HepG2 (cell line): ENCODE measurements around the gene CTNND1. TPM values are rescaled to one million over a fixed set of nuclear protein-coding genes. Genes with fewer than 3 reads are reported as not detected.

Experiments used
- BATF2 ChIP-seq: sonication (generic); formaldehyde crosslinking; IDR thresholded peaks from 2 replicates; pipeline ENCODE4 v1.8.0; 2022; ENCODE audit warnings: mild to moderate bottlenecking, missing genetic modification reagents, moderate library complexity
- CREM ChIP-seq, 2 experiments: sonication (generic) in 1 of 2; formaldehyde crosslinking in 1 of 2; IDR thresholded peaks; 2 replicates each; pipeline versions ENCODE4 v1.4.0 to v1.6.1; 2016 to 2020; ENCODE audit warnings: antibody characterized with exemption in 1 of 2, mild to moderate bottlenecking in 1 of 2, missing genetic modification reagents in 1 of 2
- E2F1 ChIP-seq: sonication (generic); formaldehyde crosslinking; IDR thresholded peaks from 2 replicates; pipeline ENCODE4 v1.5.0; 2020; ENCODE audit warnings: missing genetic modification reagents
- ETS1 ChIP-seq: sonication (generic); formaldehyde crosslinking; IDR thresholded peaks from 2 replicates; pipeline ENCODE4 v1.4.0; 2020; ENCODE audit warnings: missing genetic modification reagents
- GTF2F1 ChIP-seq: fragments of 150-350 bp; IDR thresholded peaks from 2 replicates; pipeline ENCODE4 v1.6.1; 2014; ENCODE audit warnings: low read length
- LCORL ChIP-seq, 2 experiments: fragments of 450-650 bp in 1 of 2; sonication (generic) in 1 of 2; formaldehyde crosslinking in 1 of 2; IDR thresholded peaks; 2 replicates each; pipeline versions ENCODE4 v1.5.0 to v1.6.1; 2017 to 2020; ENCODE audit warnings: antibody characterized with exemption in 1 of 2, missing genetic modification reagents in 1 of 2
- MXD3 ChIP-seq: IDR thresholded peaks from 2 replicates; pipeline ENCODE4 v1.6.1; 2016; ENCODE audit warnings: mild to moderate bottlenecking, missing biosample characterization, missing genetic modification reagents
- PHF21A ChIP-seq: sonication (generic); formaldehyde crosslinking; IDR thresholded peaks from 2 replicates; pipeline ENCODE4 v1.5.0; 2020; ENCODE audit warnings: mild to moderate bottlenecking, missing genetic modification reagents
- RARA ChIP-seq: IDR thresholded peaks from 2 replicates; pipeline ENCODE4 v1.6.1; 2016; ENCODE audit warnings: missing genetic modification reagents, missing compliant biosample characterization
- REL ChIP-seq: sonication (generic); formaldehyde crosslinking; conservative IDR thresholded peaks from 2 replicates; pipeline ENCODE4 v1.8.0; 2022; ENCODE audit warnings: mild to moderate bottlenecking, missing genetic modification reagents, moderate library complexity
- SOX6 ChIP-seq, 2 experiments: fragments of 450-650 bp in 1 of 2; sonication (generic) in 1 of 2; formaldehyde crosslinking in 1 of 2; IDR thresholded peaks; 2 replicates each; pipeline versions ENCODE4 v1.4.0 to v1.6.1; 2017 to 2020; ENCODE audit warnings: antibody characterized with exemption in 1 of 2, mild to moderate bottlenecking in 1 of 2, missing genetic modification reagents in 1 of 2
- SRSF1 ChIP-seq: fragments of 200-400 bp; formaldehyde crosslinking; optimal IDR thresholded peaks from 2 replicates; pipeline ENCODE3; 2017; ENCODE audit warnings: mild to moderate bottlenecking, low read depth, low read length, moderate library complexity
- ZNF207 ChIP-seq: fragments of 450-650 bp; IDR thresholded peaks from 2 replicates; pipeline ENCODE4 v1.6.1; 2016; ENCODE audit warnings: antibody characterized with exemption, borderline replicate concordance
- ZNF337 ChIP-seq: sonication (generic); formaldehyde crosslinking; IDR thresholded peaks from 2 replicates; pipeline ENCODE4 v1.5.1; 2020; ENCODE audit warnings: missing genetic modification reagents, low read depth, mild to moderate bottlenecking, borderline replicate concordance
- ZNF430 ChIP-seq: sonication (generic); formaldehyde crosslinking; IDR thresholded peaks from 2 replicates; pipeline ENCODE4 v1.9.0; 2021; ENCODE audit warnings: mild to moderate bottlenecking, missing genetic modification reagents
- ZNF564 ChIP-seq: sonication (generic); formaldehyde crosslinking; IDR thresholded peaks from 2 replicates; pipeline ENCODE4 v1.8.1; 2023; ENCODE audit warnings: mild to moderate bottlenecking, missing genetic modification reagents
- ZNF792 ChIP-seq: IDR thresholded peaks from 2 replicates; pipeline ENCODE4 v1.6.1; 2016
- polyA plus RNA-seq, 8 experiments: library from polyadenylated mRNA; depleted of rRNA in 3 of 8; stranded (reverse) in 7 of 8; unstranded in 1 of 8; fragments of >200 nt; fragmentation: Illumina TruSeq in 4 of 8; extraction: Trizol in 4 of 8; gene quantifications; 2 replicates each; pipeline versions ENCODE4 v1.2.1 to v1.2.3, GENCODE V29; 2011 to 2016; ENCODE audit warnings: low read depth in 4 of 8, missing spikeins in 1 of 8, mixed read lengths in 1 of 8; ENCODE audit not compliant: insufficient read depth in 1 of 8
- total RNA-seq, 5 experiments: library from RNA; depleted of rRNA; stranded (reverse); fragments of >200 nt; fragmentation: Illumina TruSeq; extraction: Trizol; gene quantifications; 2 replicates each; pipeline ENCODE4 v1.2.3, GENCODE V29; 2016; ENCODE audit warnings: low read depth in 1 of 5
- TF ChIP-seq, protein P1 (sequence below): sonication (generic); formaldehyde crosslinking; IDR thresholded peaks from 2 replicates; pipeline ENCODE4 v1.4.0; 2020; ENCODE audit warnings: missing genetic modification reagents
- TF ChIP-seq, protein P2 (sequence below): sonication (generic); formaldehyde crosslinking; conservative IDR thresholded peaks from 2 replicates; pipeline ENCODE4 v1.5.0; 2020; ENCODE audit warnings: missing genetic modification reagents

CTNND1 gene
- total and polyA plus RNA-seq, 2 of the 13 experiments (the other 11 are each of a cell fraction or from before 2014, with no cell fraction given) = 117 to 128 TPM

- TF ChIP-seq LCORL (IDR thresholded peaks at IDR 0.05) = no peak
- TF ChIP-seq LCORL (CRISPR knock-in tag; IDR thresholded peaks at IDR 0.05) = no peak
- TF ChIP-seq REL (CRISPR knock-in tag) = no peak; the same call in 1 of the 2 replicates
- TF ChIP-seq, protein P1, sequence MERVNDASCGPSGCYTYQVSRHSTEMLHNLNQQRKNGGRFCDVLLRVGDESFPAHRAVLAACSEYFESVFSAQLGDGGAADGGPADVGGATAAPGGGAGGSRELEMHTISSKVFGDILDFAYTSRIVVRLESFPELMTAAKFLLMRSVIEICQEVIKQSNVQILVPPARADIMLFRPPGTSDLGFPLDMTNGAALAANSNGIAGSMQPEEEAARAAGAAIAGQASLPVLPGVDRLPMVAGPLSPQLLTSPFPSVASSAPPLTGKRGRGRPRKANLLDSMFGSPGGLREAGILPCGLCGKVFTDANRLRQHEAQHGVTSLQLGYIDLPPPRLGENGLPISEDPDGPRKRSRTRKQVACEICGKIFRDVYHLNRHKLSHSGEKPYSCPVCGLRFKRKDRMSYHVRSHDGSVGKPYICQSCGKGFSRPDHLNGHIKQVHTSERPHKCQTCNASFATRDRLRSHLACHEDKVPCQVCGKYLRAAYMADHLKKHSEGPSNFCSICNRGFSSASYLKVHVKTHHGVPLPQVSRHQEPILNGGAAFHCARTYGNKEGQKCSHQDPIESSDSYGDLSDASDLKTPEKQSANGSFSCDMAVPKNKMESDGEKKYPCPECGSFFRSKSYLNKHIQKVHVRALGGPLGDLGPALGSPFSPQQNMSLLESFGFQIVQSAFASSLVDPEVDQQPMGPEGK (CRISPR knock-in tag) = no peak
- no peak for TF ChIP-seq ZNF207
- TF ChIP-seq, protein P2, sequence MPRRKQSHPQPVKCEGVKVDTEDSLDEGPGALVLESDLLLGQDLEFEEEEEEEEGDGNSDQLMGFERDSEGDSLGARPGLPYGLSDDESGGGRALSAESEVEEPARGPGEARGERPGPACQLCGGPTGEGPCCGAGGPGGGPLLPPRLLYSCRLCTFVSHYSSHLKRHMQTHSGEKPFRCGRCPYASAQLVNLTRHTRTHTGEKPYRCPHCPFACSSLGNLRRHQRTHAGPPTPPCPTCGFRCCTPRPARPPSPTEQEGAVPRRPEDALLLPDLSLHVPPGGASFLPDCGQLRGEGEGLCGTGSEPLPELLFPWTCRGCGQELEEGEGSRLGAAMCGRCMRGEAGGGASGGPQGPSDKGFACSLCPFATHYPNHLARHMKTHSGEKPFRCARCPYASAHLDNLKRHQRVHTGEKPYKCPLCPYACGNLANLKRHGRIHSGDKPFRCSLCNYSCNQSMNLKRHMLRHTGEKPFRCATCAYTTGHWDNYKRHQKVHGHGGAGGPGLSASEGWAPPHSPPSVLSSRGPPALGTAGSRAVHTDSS (CRISPR knock-in tag) = no peak
- TF ChIP-seq PHF21A (CRISPR knock-in tag) = peak; percentile 63; the same call in 1 of the 2 replicates
- no peak for TF ChIP-seq ZNF337 (CRISPR knock-in tag)
- no peak for TF ChIP-seq BATF2 (CRISPR knock-in tag)
- peak; percentile 2 for TF ChIP-seq RARA (CRISPR knock-in tag)
- peak; percentile 82; the same call in 1 of the 2 replicates for TF ChIP-seq MXD3
- no peak for TF ChIP-seq ZNF564 (CRISPR knock-in tag)
- no peak for TF ChIP-seq ZNF430 (CRISPR knock-in tag)
- TF ChIP-seq ZNF792 (CRISPR knock-in tag) = peak; percentile 83; the same call in 1 of the 2 replicates
- no peak; the same call in 1 of the 2 replicates for TF ChIP-seq E2F1 (CRISPR knock-in tag)
- peak; percentile 55 for TF ChIP-seq CREM (IDR thresholded peaks at IDR 0.05)
- no peak for TF ChIP-seq CREM (CRISPR knock-in tag; IDR thresholded peaks at IDR 0.05)
- TF ChIP-seq ETS1 (CRISPR knock-in tag) = no peak
- no peak for TF ChIP-seq GTF2F1
- TF ChIP-seq SRSF1 = no peak
- TF ChIP-seq SOX6 (IDR thresholded peaks at IDR 0.05) = no peak
- peak; percentile 72 for TF ChIP-seq SOX6 (CRISPR knock-in tag; IDR thresholded peaks at IDR 0.05)
These were observed 20.2 kb upstream of the CTNND1 start, which contains the start of gene SELENOH (continued) for GRCh38 chr11:57741132-57742086.
